HG03460 (cell line): Measurements from ENCODE around the gene UBE2K.
"Not testable (repeated sequence)": the region's sequence is repeated elsewhere in the genome, so short reads cannot be mapped to it uniquely, and the experiment has no call there.

Source experiments
- ATAC-seq: cut with Tn5 transposase; IDR thresholded peaks from one replicate; pipeline ENCODE4 v1.9.1; 2021; ENCODE audit not compliant: unreplicated experiment

The UBE2K gene

DNA sequence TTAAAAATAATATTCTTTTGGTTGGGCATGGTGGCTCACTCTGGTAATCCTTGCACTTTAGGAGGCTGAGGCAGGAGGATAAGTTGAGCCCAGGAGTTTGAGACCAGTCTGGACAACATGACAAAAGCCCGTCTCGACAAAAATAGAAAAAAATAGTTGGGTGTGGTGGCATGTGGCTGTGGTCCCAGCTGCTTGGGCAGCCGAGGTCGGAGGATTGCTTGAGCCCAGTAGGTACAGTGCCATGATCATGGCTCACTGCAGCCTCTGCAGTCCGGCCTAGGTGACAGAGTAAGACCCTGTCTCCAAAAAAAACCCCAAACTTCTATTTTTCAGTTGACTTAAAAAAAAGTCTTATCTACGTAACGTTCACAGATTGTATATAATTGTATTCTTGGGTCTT is 23.9 kb downstream of the UBE2K start:
- no peak for ATAC-seq

DNA sequence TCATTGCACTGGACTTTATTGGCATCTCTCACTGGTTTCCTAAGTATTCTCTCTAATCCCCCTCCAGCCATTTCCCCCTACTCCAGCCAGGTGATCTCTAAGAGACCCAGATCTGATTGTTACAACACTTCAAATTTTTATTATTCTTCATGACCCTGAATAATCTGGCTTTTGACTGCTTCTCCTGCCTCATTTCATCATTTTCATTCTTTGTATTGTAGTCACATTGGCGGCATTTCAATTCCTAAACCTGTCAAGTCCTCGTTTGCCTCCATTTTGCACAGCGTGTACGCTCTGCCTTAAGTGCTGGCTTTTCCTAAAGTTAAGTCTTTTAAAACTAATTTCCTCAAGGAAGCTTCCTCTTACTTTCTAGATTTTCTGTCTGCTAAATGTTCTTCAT is 31.6 kb downstream of the UBE2K start:
- ATAC-seq = no peak

DNA sequence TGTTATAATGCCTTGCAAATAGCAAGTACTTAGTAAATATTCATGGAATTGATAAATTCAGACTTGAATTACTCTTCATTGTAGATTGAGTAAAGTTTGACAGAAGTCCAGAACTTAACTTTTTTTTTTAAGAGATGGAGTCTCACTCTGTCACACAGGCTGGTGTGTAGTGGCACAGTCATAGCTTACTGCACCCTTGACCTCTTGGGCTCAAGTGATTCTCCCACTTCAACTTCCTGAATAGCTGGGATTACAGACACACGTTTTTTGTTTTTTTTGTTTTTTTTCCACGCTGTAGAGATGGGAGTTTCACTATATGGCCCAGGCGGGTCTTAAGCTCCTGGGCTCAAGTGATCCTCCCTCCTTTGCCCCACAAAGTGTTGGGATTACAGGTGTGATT is 32.1 kb downstream of the UBE2K start:
- no peak for ATAC-seq

DNA sequence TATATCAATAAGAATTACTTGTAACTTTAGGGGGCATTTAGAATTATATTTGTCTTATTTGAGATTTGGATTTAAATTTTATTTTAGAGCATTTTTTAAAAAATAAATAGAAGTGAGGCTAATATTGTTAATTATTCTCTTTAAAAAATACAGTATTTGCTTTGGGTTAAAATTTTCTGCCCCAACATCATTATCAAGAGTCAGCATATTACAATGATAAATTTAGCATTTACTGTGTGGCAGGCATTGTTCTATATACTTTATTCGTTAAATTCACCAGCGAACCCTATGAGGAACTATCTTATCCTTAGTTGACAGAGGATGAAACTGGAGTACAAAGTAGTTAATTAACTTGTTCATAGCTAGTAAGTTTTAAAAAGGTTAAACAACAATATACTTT is 34.0 kb downstream of the UBE2K start:
- no peak for ATAC-seq

DNA sequence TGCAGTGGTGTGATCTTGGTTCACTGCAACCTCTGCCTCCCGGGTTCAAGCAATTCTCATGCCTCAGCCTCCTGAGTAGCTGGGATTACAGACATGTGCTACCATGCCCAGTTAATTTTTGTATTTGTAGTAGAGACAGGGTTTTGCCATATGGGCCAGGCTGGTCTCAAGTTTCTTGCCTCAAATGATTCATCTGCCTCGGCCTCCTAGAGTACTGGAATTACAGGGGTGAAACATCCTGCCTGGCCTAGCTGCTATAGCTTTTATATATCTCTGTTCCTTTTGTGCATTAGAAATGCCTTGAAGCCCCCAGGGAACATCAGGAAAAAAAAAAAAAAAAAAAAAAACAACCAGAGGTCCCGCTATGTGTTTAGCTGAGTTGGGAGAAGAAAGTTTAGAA is 34.8 kb downstream of the UBE2K start:
- no peak for ATAC-seq

DNA sequence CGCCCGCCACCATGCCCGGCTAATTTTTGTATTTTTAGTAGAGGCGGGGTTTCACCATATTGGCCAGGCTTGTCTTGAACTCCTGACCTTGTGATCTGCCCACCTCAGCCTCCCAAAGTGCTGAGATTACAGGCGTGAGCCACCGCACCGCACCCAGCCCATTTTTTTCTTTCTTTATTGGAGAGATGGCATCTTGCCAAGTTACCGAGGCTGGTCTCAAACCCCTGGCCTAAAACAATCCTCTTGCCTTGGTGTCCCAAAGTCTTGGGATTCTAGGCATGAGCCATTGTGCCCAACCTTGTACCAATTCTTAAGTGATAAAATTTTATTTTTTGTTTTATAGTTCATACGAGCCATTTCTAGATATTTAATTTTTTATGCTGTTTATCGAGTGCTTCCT is 41.7 kb downstream of the UBE2K start:
- ATAC-seq = not testable (repeated sequence)

DNA sequence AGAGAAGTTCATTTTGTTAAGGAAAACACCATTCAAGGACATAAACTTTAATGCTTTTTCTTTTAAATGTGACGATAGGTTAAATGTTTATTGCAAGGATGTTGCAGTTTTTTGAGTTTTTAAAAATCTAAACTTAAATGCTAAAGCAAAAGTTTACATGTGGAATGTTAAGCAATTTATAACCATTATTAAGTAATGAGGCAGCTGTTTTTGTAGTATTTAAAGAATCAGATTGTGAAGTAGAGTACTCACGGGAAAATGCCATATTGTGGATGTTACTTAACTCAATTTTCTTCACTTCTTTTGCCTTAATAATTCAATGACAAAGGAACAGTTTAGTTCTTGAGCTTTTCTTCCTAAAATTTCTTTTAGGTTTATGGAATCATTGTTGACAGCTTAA is 43.5 kb downstream of the UBE2K start:
- no peak for ATAC-seq

DNA sequence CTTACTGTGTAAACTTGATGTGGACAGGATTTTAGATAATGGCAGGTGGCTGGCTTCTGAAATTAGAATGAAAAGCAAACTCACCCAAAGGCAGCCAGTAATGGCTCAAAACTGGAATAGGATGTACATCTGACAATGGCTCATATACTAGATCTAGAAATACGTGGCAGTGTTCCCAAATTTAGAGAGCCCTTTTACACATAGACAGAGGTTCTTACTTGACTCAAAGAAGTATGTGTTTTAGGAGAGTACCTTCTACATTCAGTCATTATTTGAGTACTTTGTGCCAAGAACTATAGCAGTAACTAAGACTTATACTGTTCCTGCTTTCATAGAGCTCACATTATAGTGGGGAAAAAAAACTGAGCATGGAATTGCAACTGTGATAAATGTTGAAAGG is 48.0 kb downstream of the UBE2K start:
- no peak for ATAC-seq

DNA sequence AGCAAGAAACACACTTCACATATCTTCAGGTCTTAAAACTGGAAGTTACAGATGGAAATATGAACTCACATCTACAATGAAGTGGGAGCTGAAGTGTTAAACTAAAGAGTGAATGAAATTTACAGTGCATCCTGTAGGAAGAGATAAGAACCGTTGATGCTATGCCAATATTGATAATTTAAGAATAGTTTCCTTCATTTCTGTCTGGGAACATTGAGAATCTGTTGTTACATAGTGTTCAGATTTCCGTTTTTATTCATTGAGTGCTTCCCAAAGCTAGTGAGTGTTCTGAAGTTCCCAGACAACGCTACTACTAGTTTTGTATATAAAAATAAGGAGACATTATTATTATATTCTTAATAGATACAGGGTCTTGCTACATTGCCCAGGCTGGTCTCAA is 52.3 kb downstream of the UBE2K start:
- no peak for ATAC-seq

DNA sequence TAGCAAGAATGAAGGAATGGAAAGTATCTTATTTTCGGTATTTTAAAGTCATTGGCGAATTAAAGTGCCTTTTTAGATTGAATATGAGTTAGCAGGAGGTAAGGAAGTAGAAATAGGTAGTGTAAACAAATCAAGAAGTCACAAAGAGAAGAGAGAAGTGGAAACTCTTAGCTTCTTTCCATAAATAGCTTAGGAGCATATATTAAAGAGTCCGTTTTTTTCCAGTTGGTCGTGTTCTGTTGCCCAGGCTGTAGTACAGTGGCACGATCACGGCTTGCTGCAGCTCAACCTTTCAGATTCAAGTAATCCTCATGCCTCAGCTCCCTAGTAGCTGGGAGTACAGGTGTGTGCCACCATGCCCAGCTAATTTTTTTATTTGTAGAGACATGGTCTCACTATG is 56.4 kb downstream of the UBE2K start:
- ATAC-seq = no peak

DNA sequence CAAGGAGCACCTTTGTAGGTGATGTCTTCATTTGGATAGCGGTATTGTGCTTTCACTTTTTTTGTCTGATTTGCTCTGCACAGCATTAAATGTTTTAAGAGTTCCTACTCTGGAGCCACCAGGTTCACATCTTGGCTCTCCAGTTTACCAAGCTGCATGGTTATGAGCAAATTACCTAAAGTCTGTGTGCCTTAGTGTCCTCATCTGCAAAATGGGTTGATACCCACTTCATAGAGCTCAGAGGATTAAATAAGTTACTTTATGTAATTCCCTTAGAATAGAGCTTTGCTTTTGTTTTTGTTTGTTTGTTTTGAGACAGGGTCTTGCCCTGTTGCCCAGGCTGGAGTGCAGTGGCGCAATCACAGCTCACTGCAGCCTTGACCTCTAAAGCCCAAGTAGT is 58.2 kb downstream of the UBE2K start:
- no peak for ATAC-seq

DNA sequence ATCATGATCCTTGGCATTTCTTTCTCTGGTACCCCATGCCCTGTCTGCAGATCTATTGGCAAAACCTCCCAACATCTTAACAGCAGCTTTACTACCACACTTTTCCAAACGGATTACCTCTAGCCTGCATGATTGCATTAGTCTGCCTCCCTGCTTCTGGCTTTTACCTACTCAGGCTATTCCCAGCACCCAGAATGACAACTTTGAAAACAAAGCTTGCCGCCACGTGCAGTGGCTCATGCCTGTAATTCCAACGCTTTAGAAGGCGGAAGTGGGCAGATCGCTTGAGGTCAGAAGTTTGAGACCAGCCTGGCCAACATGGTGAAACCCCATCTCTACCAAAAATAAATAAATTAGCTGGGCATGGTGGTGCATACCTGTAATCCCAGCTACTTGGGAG is 60.2 kb downstream of the UBE2K start:
- no peak for ATAC-seq

DNA sequence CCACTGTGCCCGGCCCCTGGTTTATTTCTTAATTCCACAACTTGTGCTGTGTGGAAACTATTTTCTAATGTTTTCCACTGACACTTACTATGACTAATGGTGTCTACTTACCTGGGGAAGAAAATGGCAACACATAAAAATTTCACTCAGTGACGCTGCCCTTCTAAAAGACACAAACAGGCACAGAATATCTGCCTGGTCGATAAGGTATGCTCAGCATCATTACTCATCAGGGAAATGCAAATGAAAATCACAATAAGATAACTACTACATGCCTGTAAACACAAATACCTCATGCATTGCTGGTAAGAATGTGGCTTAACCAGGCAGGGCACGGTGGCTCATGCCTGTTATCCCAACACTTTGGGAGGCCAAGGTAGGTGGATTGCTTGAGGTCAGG is 61.6 kb downstream of the UBE2K start:
- no peak for ATAC-seq

DNA sequence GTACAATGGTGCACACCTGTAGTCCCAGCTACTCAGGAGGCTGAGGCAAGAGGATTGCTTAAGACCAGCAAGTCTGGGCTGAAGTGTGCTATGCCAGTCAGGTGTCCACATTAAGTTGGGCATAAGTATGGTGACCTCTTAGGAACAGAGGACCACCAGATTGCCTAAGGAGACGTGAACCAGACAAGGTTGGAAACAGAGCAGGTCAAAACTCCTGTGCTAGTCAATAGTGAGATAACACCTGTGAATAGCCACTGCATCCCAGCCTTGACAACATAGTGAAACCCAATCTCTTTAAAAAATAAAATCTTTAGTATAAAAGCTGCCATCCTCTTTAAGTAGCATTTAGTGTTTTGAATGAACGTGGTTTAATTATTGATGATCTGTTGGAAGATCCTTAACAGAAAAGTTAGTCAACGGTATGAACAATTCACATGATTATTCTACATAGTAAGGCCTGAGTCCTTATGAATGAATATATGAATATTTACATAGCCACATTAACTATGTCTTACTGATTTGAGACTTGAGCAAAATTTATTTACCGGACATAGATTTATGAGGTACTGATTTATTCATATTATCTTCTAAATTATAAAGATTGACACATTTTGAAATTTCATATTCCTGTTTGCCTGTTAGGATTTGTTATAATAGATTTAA is 63.2 kb downstream of the UBE2K start:
- no peak for ATAC-seq

DNA sequence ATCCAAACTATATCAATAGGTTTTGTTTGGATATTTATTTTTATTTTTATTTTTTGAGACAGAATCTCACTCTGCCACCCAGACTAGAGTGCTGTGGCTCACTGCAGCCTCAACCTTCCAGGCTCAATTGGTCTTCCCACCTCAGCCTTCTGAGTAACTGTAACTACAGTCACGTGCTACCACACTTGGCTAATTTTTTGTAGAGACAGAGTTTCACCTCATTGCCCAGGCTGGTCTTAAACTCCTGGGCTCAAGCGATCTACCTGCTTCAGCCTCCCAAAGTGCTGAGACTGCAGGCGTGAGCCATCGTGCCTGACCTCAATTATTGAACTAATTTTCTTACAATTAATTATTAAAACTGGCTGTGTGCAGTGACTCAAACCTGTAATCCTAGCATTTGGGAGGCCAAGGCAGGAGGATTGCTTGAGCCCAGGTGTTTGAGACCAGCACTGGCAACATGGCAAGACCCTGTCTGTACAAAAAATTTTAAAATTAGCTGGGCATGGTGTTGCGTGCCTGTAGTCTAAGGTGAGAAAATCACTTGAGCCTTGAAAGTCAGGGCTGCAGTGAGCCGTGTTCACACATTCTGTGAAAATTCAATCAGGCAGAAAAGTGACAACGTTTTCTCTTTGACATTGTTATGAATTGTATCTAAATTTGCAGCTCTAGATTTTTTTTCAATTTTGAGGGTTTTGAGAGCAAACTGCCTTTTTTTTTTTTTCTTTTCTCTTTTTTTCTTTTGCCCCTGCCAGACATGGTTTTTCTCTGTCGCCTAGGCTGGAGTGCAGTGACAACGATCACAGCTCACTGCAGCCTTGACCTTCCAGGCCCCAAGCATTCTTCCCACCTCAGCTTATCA is 66.0 kb downstream of the UBE2K start:
- peak; percentile 73 for ATAC-seq

DNA sequence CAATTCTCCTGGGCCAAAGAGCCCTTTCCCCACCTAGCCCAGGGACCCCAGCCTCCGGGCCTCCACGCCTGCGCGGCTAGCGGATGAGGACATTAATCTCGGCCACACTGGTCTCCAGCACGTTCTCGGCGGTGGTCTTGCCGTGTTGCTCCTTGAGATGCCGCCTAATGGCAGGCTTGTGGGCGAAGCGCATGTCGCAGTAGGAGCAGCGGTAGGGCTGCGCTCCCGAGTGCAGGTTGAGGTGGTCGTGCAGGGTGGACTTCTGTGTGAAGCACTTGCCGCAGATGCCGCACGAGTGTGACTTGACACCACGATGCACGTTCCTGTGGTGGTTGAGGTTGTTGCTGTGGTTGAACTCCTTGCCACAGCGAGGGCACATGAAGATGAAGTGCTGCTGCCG is 72.1 kb downstream of the UBE2K start:
- no peak for ATAC-seq

DNA sequence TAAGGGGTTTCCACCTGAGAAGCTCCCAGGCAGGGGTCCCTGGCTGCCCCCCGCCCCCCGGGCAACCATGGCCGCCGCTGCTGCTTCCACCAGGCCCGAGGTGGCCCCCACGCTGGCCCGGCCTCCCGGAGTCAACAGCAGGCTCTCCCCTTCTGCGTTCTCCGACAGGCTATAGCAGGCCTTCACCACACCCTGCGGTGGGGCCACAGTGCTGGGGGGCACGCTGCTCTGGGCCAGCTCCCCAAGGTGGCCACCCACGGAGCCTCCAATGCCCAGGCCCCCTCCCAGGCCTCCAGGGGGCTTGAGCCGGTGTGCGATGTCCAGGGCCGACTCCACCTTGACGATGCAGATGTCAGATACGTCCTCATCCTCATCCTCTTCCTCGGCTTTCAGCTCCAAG is 72.5 kb downstream of the UBE2K start:
- no peak for ATAC-seq

DNA sequence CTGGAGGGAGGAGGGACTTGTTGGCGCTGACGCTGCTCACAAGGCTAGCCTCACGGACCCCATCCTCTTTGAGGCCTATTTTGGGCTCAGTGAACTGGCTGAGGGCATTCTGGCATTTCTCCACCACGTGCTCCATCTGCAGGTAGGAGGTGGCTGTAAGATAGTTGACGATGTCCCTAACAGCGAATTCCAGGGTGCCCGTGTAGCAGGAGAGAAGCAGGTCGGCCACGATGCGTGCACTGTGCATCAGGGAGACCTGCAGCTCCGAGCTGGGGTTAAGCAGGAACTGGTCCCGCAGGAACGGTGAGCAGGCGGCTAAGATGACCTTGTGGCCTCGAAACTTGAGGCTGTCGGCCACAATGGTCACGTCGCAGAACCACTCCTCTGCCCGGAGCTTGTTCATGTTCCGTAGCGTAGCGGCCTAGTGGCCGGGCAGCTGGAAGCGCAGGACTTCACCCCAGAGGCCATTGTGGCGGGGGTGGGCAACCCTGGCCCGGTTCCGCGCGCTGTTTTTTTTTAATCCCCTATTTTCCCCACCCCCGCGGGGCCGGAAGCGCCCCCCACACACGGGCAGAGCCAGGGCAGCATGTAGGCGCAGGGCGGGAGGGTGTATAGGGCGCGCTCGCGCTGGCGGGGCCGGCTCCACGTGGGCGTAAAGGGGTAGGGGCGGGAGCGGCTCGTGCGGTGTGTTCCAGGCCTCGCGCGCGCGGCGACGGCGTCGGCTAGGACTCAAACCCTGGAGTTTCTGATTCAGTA is 73.2 kb downstream of the UBE2K start:
- ATAC-seq = no peak

DNA sequence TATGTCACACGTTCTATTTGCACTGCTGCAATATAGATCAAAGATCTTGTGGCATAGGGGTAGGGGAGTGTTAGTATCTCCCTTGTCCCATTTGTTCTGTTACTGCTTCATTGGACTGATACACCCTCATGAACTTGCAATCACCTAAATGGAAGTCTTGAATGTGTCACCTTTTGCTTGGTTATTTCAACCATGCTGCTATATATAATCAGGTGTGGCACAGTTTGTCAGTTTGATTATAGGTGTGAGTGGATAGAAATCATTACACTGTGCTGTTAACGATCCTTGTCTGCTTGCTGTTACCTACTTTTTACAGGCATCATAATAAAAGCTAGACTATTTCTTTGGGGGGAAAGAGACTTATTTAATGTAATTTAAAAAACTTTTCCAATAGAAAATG is 84.1 kb downstream of the UBE2K start:
- not testable (repeated sequence) for ATAC-seq

DNA sequence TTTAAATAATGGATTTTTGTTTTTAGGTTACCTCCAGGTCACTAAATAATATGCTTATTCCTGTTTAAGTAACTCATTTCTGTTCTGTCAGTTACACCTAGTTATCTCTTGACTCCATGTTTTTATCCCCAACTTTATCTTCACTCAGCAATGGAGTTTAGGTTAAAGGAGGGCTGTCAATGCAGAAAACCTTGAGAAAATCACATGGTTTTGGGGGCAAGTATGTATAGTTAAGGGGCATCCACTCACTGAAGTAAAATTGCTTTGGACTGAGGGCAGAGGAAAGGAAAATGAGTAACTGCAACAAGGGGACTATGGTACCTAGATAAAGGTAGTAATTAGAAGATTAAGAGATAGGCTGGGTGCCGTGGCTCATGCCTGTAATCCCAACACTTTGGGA is 87.1 kb downstream of the UBE2K start:
- ATAC-seq = no peak

DNA sequence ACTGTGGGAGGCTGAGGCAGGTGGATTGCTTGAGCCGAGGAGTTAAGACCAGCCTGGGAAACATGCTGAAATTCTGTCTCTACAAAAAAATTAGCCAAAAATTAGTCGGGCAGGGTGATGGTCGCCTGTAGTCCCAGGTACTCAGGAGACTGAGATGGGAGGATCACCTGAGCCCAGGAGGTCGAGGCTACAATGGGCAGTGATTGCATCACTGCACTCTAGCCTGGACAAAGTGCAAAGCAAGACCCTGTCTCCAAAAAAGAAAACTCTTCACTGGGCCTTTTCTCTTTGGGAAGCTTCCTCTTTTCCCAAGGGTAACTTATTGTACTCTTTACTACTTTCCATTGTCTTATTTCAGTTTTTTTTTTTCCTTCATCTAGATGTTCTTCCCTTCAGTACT is 88.9 kb downstream of the UBE2K start:
- no peak for ATAC-seq

DNA sequence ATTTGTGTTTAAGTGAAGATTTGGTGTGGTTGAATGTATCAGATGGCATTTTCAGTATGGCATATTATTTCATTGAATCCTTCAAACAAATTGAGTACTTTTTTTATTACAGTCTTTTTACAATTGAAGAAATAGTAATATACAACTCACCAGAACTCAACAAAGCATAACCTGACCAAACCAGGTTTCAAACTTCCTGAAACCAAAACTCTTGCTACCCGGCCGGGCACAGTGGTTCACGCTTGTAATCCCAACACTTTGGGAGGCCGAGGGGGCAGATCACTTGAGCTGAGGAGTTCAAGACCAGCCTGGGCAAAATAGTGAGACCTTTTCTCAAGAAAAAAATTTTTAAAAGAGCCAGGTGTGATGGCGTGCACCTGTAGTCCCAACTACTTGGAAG is 94.2 kb downstream of the UBE2K start:
- no peak for ATAC-seq
